ENCODE results near the gene TRMU.
A peak's percentile ranks its signal among the peaks of the same experiment; 100 is the strongest.

The TRMU gene

GRCh38 chr22:46294784-46295183 is 40.7 kb upstream of the TRMU start:
- no peak overlapping the region for H3K4me3 ChIP-seq (ENCODE audit: low read depth, low read length)
- DNase-seq (ENCODE audit: low read depth): no peak
- TF ChIP-seq CTCF (IDR thresholded peaks at IDR 0.05; ENCODE audit: low read depth, low read length, missing control alignments): no peak
- in situ Hi-C loops (cut with HindIII; ENCODE audit: low sequenced_read_pairs): no loop called here

DNA sequence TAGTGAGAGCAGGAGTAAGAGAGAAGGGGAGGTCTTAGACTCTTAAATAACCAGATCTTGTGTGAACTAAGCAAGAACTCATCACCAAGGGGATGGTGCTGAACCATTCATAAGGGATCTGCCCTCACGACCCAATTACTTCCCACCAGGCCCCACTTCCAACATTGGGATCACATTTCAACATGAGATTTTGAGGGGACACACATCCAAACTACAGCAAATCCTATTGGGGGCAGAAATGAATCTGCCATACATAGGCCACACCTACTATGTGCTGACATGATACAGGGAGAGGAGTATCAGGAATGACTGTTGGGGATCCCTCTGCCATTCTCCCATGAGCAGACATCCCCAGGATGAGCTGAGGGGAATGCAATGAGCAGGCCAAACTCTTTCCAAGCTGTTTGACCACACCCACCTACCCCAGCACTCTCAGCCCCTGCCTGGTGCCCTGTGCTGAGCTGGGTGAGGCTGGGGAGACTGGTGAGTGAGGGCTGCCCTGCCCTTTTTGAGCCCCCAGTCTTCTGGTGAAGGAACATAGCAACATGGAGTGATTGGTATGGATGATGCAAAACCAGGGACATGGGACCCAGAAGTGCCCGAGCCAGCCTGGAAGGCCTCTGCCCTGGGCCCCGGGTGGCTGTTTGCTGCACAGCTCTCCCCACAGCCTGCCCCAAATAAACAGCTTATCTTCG is 40.1 kb upstream of the TRMU start:
- H3K4me3 ChIP-seq (ENCODE audit: low read depth, low read length): peak overlapping the region; percentile 74
- in situ Hi-C loops (cut with HindIII; ENCODE audit: low sequenced_read_pairs): no loop called here
- no peak for DNase-seq (ENCODE audit: low read depth)
- TF ChIP-seq CTCF (IDR thresholded peaks at IDR 0.05; ENCODE audit: low read depth, low read length, missing control alignments): no peak

DNA sequence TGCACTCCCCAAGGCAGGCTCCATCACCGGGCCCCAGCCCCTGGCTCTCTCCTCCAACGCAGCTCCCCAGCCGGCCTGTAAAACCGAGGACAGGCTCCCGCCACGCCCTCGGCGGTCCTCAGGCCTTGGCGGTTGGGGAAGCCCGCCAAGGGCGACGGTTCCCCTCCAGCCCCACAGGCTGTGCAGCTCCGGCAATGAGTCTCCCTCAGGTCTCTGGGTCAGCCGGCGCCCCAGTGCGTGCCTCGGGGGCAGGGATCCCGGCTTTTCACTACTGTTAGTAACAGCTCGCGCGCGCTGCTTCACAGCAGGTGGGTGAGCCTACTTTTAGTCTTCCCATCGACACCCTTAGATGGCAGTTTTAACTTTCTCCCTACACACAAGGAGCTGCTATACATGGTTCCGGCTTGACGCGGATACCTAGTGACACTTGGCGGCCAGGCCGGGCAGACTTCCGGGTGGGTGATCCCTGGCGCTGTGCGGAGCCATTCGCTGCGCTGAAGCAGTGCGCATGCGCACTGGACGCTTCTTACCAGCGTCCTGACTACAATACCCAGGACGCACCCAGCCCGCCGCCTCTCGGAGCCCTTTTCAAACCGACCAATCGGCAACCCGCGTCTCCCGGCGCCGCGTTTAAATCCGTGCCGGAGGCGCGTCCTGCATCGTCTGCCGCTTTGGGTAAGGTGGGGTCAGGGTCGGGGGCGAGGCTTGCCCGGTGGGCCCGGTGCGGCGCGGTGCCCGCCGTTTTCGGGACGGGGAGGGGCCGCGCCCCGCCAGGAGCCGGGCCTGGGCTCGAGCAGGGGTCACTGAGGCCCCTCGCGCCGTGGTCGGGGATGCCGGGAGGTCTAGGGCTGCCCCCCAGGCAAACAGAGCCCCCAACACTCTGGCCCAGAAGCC is 39.0 kb upstream of the TRMU start, which contains the start of gene GTSE1:
Gene GTSE1, plus strand, starts transcription at position 614 of the 894 bp plus-strand sequence. CDS start 531 bp downstream, outside the sequence.
- peak; percentile 91 for DNase-seq (ENCODE audit: low read depth)
- H3K4me3 ChIP-seq (ENCODE audit: low read depth, low read length): peak within 1 kb of the TSS; percentile 74
- in situ Hi-C loops (cut with HindIII; ENCODE audit: low sequenced_read_pairs): no loop called here
- TF ChIP-seq CTCF (IDR thresholded peaks at IDR 0.05; ENCODE audit: low read depth, low read length, missing control alignments): peak; percentile 2

GRCh38 chr22:46297151-46297812 is 38.2 kb upstream of the TRMU start:
- H3K4me3 ChIP-seq (ENCODE audit: low read depth, low read length): peak overlapping the region; percentile 74
- in situ Hi-C loops (cut with HindIII; ENCODE audit: low sequenced_read_pairs): no loop called here
- no peak for DNase-seq (ENCODE audit: low read depth)
- no peak for TF ChIP-seq CTCF (IDR thresholded peaks at IDR 0.05; ENCODE audit: low read depth, low read length, missing control alignments)

DNA sequence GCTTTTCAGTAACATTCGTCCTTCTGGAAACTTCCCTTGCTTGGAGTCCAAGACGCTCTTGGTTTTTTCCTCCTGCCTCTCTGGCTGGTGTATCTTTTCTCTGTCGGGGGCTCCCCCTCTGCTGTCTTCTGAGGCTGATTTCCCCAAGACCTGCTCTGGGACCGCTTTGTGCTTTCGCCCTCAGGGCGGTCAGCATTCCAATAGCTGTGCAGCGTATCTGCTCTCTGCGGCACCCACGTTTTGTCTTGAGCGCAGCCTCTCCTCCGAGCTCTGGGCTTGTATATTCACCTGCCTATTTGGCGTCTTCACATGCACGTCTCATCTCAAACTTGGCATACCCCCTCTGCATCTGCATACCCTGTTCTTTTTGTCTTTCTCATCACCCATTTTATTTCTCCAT is 36.4 kb upstream of the TRMU start:
- DNase-seq (ENCODE audit: low read depth): no peak
- H3K4me3 ChIP-seq (ENCODE audit: low read depth, low read length): no peak overlapping the region
- TF ChIP-seq CTCF (IDR thresholded peaks at IDR 0.05; ENCODE audit: low read depth, low read length, missing control alignments): no peak
- in situ Hi-C loops (cut with HindIII; ENCODE audit: low sequenced_read_pairs): no loop called here

DNA sequence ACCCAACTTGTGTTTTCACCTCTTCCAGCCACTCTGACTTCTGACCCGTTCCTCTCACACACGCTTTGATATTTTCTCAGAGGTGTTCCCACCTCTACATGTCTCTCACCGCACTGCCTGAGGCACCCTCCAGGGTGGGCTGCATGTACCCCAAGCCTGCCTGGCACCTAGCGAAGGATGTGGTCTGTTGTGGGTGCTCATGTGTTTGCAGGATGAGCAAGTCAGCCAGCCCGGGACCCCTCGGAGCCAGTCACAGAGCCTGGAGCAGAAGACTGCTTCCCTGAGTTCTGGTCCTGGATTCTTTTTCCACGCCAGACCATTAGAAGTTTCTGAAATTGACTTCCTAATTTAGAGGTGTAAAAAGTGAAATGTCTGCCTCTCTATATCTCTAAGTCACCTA is 35.0 kb upstream of the TRMU start:
- in situ Hi-C loops (cut with HindIII; ENCODE audit: low sequenced_read_pairs): loop anchor here (25.0 kb wide), 1 partner anchor 288 kb away; no protein-coding TSS in a partner anchor
- H3K4me3 ChIP-seq (ENCODE audit: low read depth, low read length): no peak overlapping the region
- DNase-seq (ENCODE audit: low read depth): no peak
- no peak for TF ChIP-seq CTCF (IDR thresholded peaks at IDR 0.05; ENCODE audit: low read depth, low read length, missing control alignments)
